ENCODE results near the gene PLCG1. TPM values are rescaled to one million over a fixed set of nuclear protein-coding genes. Genes with fewer than 3 reads are reported as not detected.

PLCG1 gene
- total RNA-seq, 1 donor, result 38.0 TPM

DNA sequence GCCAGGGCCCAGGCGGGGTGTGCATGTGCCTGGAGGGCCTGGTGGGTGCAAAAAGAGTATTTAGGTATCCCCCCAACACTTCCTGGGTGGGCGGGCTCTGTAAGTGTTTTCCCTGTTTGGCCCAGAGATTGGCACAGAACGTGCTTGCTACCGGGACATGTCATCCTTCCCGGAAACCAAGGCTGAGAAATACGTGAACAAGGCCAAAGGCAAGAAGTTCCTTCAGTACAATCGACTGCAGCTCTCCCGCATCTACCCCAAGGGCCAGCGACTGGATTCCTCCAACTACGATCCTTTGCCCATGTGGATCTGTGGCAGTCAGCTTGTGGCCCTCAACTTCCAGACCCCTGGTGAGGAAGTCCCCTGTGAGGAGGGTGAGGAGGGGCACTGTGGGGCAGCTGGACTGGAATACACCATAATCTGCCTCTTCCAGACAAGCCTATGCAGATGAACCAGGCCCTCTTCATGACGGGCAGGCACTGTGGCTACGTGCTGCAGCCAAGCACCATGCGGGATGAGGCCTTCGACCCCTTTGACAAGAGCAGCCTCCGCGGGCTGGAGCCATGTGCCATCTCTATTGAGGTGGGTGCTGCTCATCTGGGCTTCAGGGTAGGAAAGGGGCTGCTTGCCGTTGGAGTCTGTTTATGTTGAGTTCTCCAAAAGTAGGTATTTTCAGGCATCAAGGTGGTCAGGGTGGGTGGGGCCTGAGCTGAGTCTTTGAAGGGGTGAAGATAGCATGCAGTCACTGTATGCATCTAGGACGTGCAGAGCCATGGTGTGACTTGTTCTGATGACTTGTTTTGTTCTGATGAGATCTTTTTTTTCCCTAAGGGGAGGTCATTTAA is 35.2 kb downstream of the PLCG1 start:
- no peak overlapping the region for H3K4me3 ChIP-seq (ENCODE audit: low read depth, low read length)
- DNase-seq (ENCODE audit: low read depth), result no peak
- TF ChIP-seq, protein P1, sequence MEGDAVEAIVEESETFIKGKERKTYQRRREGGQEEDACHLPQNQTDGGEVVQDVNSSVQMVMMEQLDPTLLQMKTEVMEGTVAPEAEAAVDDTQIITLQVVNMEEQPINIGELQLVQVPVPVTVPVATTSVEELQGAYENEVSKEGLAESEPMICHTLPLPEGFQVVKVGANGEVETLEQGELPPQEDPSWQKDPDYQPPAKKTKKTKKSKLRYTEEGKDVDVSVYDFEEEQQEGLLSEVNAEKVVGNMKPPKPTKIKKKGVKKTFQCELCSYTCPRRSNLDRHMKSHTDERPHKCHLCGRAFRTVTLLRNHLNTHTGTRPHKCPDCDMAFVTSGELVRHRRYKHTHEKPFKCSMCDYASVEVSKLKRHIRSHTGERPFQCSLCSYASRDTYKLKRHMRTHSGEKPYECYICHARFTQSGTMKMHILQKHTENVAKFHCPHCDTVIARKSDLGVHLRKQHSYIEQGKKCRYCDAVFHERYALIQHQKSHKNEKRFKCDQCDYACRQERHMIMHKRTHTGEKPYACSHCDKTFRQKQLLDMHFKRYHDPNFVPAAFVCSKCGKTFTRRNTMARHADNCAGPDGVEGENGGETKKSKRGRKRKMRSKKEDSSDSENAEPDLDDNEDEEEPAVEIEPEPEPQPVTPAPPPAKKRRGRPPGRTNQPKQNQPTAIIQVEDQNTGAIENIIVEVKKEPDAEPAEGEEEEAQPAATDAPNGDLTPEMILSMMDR (IDR thresholded peaks at IDR 0.05; ENCODE audit: insufficient read depth, low read length), result no peak

DNA sequence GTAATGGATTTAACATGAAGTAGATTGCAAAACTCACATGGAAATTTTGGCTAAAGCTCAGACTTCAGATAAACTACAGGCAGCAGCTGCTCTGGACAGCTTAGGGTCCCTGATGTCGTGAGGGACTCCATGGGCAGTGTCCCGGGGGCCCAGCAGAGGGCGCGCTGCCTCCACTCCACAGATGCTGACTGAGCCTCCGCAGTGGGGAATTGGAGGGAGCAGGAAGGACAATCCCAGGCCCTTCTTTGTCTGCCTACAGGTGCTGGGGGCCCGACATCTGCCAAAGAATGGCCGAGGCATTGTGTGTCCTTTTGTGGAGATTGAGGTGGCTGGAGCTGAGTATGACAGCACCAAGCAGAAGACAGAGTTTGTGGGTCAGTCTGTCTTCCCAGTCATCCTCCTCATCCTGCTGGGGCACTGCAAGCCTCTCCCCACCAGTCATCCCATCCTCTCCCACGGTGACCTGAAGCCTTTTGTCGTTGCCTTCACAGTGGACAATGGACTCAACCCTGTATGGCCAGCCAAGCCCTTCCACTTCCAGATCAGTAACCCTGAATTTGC is 35.9 kb downstream of the PLCG1 start:
- TF ChIP-seq, protein P1 (IDR thresholded peaks at IDR 0.05; ENCODE audit: insufficient read depth, low read length), result peak; percentile 98
- no peak overlapping the region for H3K4me3 ChIP-seq (ENCODE audit: low read depth, low read length)
- DNase-seq (ENCODE audit: low read depth), result peak; percentile 87

DNA sequence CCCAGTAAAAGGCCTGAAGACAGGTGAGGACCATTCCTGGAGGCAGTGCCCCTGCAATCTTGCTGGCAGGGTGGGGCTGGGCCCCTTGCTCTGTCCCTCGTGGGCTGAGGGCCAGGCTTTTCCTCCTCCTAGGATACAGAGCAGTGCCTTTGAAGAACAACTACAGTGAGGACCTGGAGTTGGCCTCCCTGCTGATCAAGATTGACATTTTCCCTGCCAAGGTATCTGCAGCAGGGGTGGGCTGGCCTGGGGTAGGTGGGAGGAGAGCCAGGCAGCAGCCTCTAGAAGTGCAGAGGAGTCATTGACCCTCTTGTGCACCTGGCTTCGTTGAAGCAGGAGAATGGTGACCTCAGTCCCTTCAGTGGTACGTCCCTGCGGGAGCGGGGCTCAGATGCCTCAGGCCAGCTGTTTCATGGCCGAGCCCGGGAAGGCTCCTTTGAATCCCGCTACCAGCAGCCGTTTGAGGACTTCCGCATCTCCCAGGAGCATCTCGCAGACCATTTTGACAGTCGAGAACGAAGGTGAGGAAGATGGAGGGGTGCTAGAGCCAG is 36.5 kb downstream of the PLCG1 start:
- DNase-seq (ENCODE audit: low read depth), result no peak
- TF ChIP-seq, protein P1 (IDR thresholded peaks at IDR 0.05; ENCODE audit: insufficient read depth, low read length), result no peak
- H3K4me3 ChIP-seq (ENCODE audit: low read depth, low read length), result no peak overlapping the region

DNA sequence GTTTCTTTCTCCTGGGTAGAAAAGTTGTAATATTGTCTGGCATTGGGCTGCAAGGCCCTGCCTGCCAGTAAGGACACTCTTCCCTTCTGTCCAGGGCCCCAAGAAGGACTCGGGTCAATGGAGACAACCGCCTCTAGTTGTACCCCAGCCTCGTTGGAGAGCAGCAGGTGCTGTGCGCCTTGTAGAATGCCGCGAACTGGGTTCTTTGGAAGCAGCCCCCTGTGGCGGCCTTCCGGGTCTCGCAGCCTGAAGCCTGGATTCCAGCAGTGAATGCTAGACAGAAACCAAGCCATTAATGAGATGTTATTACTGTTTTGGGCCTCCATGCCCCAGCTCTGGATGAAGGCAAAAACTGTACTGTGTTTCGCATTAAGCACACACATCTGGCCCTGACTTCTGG is 37.0 kb downstream of the PLCG1 start:
- TF ChIP-seq, protein P1 (IDR thresholded peaks at IDR 0.05; ENCODE audit: insufficient read depth, low read length), result no peak
- no peak for DNase-seq (ENCODE audit: low read depth)
- H3K4me3 ChIP-seq (ENCODE audit: low read depth, low read length), result no peak overlapping the region

DNA sequence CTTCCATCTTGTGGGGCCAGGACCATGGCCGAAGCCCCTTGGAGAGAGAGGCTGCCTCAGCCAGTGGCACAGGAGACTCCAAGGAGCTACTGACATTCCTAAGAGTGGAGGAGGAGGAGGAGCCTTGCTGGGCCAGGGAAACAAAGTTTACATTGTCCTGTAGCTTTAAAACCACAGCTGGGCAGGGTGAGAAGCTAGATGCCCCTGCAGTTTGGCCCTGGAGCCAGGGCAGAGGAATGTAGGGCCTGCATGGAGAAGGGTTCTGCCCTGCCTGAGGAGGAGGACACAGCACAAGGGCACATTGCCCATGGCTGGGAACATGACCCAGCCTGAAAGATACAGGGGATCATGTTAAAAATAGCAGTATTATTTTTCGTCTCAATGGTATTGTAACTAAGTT is 37.4 kb downstream of the PLCG1 start:
- TF ChIP-seq, protein P1 (IDR thresholded peaks at IDR 0.05; ENCODE audit: insufficient read depth, low read length), result no peak
- no peak overlapping the region for H3K4me3 ChIP-seq (ENCODE audit: low read depth, low read length)
- DNase-seq (ENCODE audit: low read depth), result no peak

DNA sequence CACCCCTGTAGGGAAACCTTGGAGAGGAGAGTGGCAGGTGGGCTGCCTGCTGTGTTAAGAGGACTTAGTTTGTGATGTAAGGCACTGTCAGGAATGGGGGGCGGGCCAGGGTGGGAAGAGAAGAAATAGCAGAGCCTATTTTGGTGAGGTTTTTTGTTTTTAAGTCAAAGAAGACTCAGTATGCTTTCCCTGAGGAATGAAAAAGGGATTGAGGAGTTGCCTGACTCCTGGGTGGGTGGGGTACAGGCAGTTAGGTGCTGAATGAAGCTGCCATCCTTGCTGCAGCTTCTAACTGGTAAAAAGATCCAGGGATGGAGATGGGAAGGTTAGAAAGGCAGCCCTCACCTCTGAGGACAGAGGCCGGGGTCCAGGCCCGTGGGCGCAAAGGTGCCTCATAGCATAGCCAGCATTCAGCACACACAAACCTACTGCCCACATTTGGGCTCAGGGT is 37.9 kb downstream of the PLCG1 start:
- no peak for DNase-seq (ENCODE audit: low read depth)
- TF ChIP-seq, protein P1 (IDR thresholded peaks at IDR 0.05; ENCODE audit: insufficient read depth, low read length), result no peak

More for the DNA sequence above, 37.9 kb downstream of the PLCG1 start:
- no peak overlapping the region for H3K4me3 ChIP-seq (ENCODE audit: low read depth, low read length)
